Astrocyte (in vitro differentiated cells and primary cell): ENCODE measurements around the gene UNC5A. TPM values are rescaled to one million over a fixed set of nuclear protein-coding genes. Genes with fewer than 3 reads are reported as not detected.

Experiments used
- DNase-seq: peaks from one replicate; pipeline ENCODE4 v3.0.0-alpha.2; 2010; ENCODE audit warnings: low read depth
- FAIRE-seq: peaks from 2 replicates; lab custom pipeline; 2011; peaks lifted over from hg19 to GRCh38; lab: Jason Lieb, UNC
- H2AFZ ChIP-seq: 2 replicates; pipeline ENCODE4 v1.6.0; 2012; ENCODE audit warnings: low read depth, low read length, inconsistent platforms
- H3K27ac ChIP-seq: 2 replicates; pipeline ENCODE4 v1.5.1; 2011; ENCODE audit warnings: low read depth, low read length, inconsistent platforms
- H3K27me3 ChIP-seq: 2 replicates; pipeline ENCODE4 v1.6.0; 2011; ENCODE audit warnings: low read length, inconsistent platforms; ENCODE audit not compliant: insufficient read depth
- H3K36me3 ChIP-seq: 2 replicates; pipeline ENCODE4 v1.5.1; 2011; ENCODE audit warnings: low read length, inconsistent platforms; ENCODE audit not compliant: insufficient read depth
- H3K4me1 ChIP-seq: 2 replicates; pipeline ENCODE4 v1.5.1; 2011; ENCODE audit warnings: low read length, inconsistent platforms; ENCODE audit not compliant: insufficient read depth
- H3K4me2 ChIP-seq: 2 replicates; pipeline ENCODE4 v1.6.0; 2012; ENCODE audit warnings: low read length, inconsistent platforms
- H3K4me3 ChIP-seq: 2 replicates; pipeline ENCODE4 v1.5.1; 2011; ENCODE audit warnings: low read depth, mild to moderate bottlenecking, low read length, inconsistent platforms; ENCODE audit not compliant: insufficient read depth
- H3K79me2 ChIP-seq: 2 replicates; pipeline ENCODE4 v1.6.0; 2012; ENCODE audit warnings: mild to moderate bottlenecking, low read length, inconsistent platforms; ENCODE audit not compliant: insufficient read depth
- H3K9ac ChIP-seq: 2 replicates; pipeline ENCODE4 v1.6.0; 2012; ENCODE audit warnings: mild to moderate bottlenecking, low read length, inconsistent platforms
- H3K9me3 ChIP-seq: 2 replicates; pipeline ENCODE4 v1.5.1; 2012; ENCODE audit warnings: low read depth, mild to moderate bottlenecking, low read length, inconsistent platforms; ENCODE audit not compliant: insufficient read depth
- H4K20me1 ChIP-seq: 2 replicates; pipeline ENCODE4 v1.6.0; 2012; ENCODE audit warnings: low read length, inconsistent platforms; ENCODE audit not compliant: insufficient read depth
- H3K27ac Mint-ChIP-seq: one replicate; pipeline ENCODE4 v1.8.0; 2021; ENCODE audit warnings: mild to moderate bottlenecking, mixed read lengths; ENCODE audit not compliant: unreplicated experiment
- H3K27me3 Mint-ChIP-seq: one replicate; pipeline ENCODE4 v1.8.0; 2021; ENCODE audit warnings: low read depth, mixed read lengths; ENCODE audit not compliant: unreplicated experiment
- H3K36me3 Mint-ChIP-seq: one replicate; pipeline ENCODE4 v1.8.0; 2021; ENCODE audit warnings: low read depth, mixed read lengths; ENCODE audit not compliant: unreplicated experiment
- H3K4me1 Mint-ChIP-seq: one replicate; pipeline ENCODE4 v1.8.0; 2021; ENCODE audit warnings: low read depth, mixed read lengths; ENCODE audit not compliant: unreplicated experiment
- H3K4me3 Mint-ChIP-seq: one replicate; pipeline ENCODE4 v1.8.0; 2021; ENCODE audit warnings: mild to moderate bottlenecking, moderate library complexity, mixed read lengths; ENCODE audit not compliant: unreplicated experiment
- H3K9me3 Mint-ChIP-seq: one replicate; pipeline ENCODE4 v1.8.0; 2021; ENCODE audit warnings: mild to moderate bottlenecking, mixed read lengths; ENCODE audit not compliant: unreplicated experiment
- EZH2 ChIP-seq: IDR thresholded peaks from 2 replicates; pipeline ENCODE4 v1.6.1; 2012; ENCODE audit warnings: mild to moderate bottlenecking, low read length, inconsistent platforms; ENCODE audit not compliant: insufficient read depth
- total RNA-seq: library from RNA; stranded (reverse); gene quantifications from 2 replicates; pipeline ENCODE4 v1.2.1, GENCODE V29; 2021
- TF ChIP-seq, protein P1 (sequence below): IDR thresholded peaks from 2 replicates; pipeline ENCODE4 v1.5.1; 2011; ENCODE audit warnings: low read depth, mild to moderate bottlenecking, inconsistent platforms, low read length, moderate library complexity; ENCODE audit not compliant: insufficient read depth

Gene UNC5A
- total RNA-seq, 1 donor from 2014 or later, result 0.70 TPM

DNA sequence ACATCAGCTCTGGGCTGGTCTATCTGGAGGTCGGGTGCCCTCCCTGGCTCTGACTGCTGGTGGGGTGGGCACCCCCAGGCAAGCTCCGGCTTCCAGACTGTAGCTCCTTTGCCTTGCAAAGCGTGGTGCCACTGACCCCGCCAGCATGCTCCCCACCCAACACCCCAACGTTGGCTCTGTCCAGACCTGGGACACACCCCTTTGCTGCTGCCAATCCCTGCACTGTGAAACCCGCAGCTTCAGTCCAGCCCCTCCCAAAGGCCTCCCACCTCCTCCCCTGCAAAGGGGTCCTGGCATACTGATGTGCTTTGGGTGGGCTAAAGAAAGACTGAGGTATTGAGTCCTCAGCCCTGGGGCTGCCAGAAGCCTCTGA, 3.9 kb downstream of the UNC5A start:
- H3K27me3 Mint-ChIP-seq, result peaks cover 63% of the 10 kb centered on the region
- TF ChIP-seq, protein P1, sequence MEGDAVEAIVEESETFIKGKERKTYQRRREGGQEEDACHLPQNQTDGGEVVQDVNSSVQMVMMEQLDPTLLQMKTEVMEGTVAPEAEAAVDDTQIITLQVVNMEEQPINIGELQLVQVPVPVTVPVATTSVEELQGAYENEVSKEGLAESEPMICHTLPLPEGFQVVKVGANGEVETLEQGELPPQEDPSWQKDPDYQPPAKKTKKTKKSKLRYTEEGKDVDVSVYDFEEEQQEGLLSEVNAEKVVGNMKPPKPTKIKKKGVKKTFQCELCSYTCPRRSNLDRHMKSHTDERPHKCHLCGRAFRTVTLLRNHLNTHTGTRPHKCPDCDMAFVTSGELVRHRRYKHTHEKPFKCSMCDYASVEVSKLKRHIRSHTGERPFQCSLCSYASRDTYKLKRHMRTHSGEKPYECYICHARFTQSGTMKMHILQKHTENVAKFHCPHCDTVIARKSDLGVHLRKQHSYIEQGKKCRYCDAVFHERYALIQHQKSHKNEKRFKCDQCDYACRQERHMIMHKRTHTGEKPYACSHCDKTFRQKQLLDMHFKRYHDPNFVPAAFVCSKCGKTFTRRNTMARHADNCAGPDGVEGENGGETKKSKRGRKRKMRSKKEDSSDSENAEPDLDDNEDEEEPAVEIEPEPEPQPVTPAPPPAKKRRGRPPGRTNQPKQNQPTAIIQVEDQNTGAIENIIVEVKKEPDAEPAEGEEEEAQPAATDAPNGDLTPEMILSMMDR, result no peak
- TF ChIP-seq EZH2, result no peak
- H3K9me3 Mint-ChIP-seq, result no peaks in the 10 kb centered on the region
- H3K4me1 ChIP-seq, result peaks cover 11% of the 10 kb centered on the region
- FAIRE-seq, result no peak
- H4K20me1 ChIP-seq, result peaks cover 9% of the 10 kb centered on the region
- no peaks in the 10 kb centered on the region for H3K36me3 Mint-ChIP-seq
- no peak overlapping the region for H3K4me3 Mint-ChIP-seq
- DNase-seq, result no peak
- no peak overlapping the region for H3K4me3 ChIP-seq
- no peaks in the 10 kb centered on the region for H3K79me2 ChIP-seq
- H3K27me3 ChIP-seq, result peaks cover 57% of the 10 kb centered on the region
- H3K9me3 ChIP-seq, result no peaks in the 10 kb centered on the region
- H3K4me2 ChIP-seq, result no peak overlapping the region
- H3K27ac ChIP-seq, result no peak overlapping the region
- no peak overlapping the region for H3K27ac Mint-ChIP-seq
- H3K36me3 ChIP-seq, result no peaks in the 10 kb centered on the region
- H2AFZ ChIP-seq, result no peak overlapping the region
- no peak overlapping the region for H3K9ac ChIP-seq
- peaks cover 5% of the 10 kb centered on the region for H3K4me1 Mint-ChIP-seq

DNA sequence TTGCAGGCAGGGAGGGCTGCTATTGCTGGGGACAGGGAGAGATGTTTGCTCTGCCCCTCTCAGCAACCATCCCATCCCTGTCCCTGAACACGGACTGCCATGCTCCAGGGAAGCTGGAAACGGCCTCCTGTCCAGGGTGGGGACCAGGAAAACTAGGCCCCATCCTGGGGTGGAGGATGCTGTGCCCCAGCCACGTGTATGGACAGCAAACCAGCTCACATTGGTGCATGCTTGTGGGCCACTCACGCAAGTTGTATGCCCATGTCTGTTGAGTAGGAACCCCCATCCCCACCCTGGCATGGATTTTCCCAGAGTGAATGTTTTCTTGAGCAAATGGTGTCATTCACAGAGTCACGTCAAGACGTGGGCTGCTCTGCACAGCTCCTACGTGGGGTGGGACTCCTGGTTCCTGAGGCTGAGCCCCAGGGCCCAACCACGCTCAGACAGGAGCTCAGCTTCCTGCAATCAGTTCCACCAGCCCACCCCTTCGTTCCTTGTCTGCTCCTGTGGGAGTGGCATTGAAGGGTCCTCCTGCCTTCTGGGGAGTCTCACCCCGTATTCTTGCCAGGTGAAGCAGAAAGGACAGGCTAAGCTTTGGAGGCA, 4.6 kb downstream of the UNC5A start:
- peaks cover 9% of the 10 kb centered on the region for H4K20me1 ChIP-seq
- no peak overlapping the region for H3K9ac ChIP-seq
- Mint-ChIP-seq H3K36me3 (no peaks in the 10 kb centered on the region), H3K27me3 (peaks cover 65% of the 10 kb centered on the region), H3K4me3 (no peak overlapping the region), H3K4me1 (peaks cover 2% of the 10 kb centered on the region), H3K9me3 (no peaks in the 10 kb centered on the region), H3K27ac (no peak overlapping the region)
- FAIRE-seq (no peak), DNase-seq (no peak)
- TF ChIP-seq, protein P1, result no peak
- no peak for TF ChIP-seq EZH2
- no peaks in the 10 kb centered on the region for H3K79me2 ChIP-seq
- H2AFZ ChIP-seq, result no peak overlapping the region
- H3K4me3 ChIP-seq, result no peak overlapping the region
- H3K9me3 ChIP-seq, result no peaks in the 10 kb centered on the region
- H3K27me3 ChIP-seq, result peaks cover 56% of the 10 kb centered on the region
- no peak overlapping the region for H3K27ac ChIP-seq
- H3K4me1 ChIP-seq, result peaks cover 4% of the 10 kb centered on the region
- no peaks in the 10 kb centered on the region for H3K36me3 ChIP-seq
- no peak overlapping the region for H3K4me2 ChIP-seq

DNA sequence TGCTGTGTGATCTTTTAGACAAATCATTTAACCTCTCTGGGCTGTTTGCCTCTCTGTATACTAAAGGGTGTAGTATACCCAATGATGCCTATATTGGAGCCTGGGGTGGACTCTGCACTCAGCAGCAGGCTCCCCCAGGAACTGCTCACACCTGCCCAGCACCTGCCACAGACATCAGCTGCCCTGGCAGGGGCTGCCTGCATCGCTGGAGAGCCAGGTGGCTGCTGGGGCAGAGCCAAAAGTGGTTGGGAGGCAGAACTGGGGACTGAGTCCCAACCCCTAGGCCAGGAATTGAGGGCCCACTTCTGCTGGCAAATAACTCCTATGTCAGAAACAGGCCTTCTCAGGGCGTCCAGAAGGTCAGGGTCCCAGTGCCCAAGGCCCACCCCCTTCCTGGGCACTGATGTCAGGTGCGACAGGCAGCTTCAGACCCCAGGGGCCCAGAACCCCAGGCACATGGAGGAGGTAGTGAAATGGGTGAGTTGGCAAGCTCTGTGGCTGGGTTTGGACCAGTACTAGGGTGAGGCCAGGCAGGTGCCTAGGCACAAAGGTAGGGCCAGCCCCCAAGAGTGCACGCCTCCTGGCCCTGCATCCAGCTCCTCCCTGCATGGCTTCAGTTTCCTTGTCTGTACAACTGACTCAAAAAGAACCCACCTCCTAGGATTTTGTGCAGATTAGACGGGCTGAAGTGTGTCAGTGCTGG, 5.8 kb downstream of the UNC5A start:
- Histone ChIP-seq H3K27ac (no peak overlapping the region), H3K9ac (no peak overlapping the region), H4K20me1 (peaks cover 9% of the 10 kb centered on the region), H3K27me3 (peaks cover 55% of the 10 kb centered on the region), H3K9me3 (no peaks in the 10 kb centered on the region), H3K4me3 (no peak overlapping the region), H3K4me2 (no peak overlapping the region), H3K36me3 (no peaks in the 10 kb centered on the region), H2AFZ (no peak overlapping the region), H3K79me2 (no peaks in the 10 kb centered on the region), H3K4me1 (no peaks in the 10 kb centered on the region)
- DNase-seq, result no peak
- FAIRE-seq, result no peak
- peak overlapping the region; percentile 70 for H3K4me3 Mint-ChIP-seq
- peaks cover 71% of the 10 kb centered on the region for H3K27me3 Mint-ChIP-seq
- H3K27ac Mint-ChIP-seq, result no peak overlapping the region
- peaks cover 5% of the 10 kb centered on the region for H3K36me3 Mint-ChIP-seq
- TF ChIP-seq EZH2, result no peak
- TF ChIP-seq, protein P1, result no peak
- H3K4me1 Mint-ChIP-seq, result peaks cover 2% of the 10 kb centered on the region
- H3K9me3 Mint-ChIP-seq, result no peaks in the 10 kb centered on the region
